Tibial nerve (tissue), 4 donors: Measurements from ENCODE around the gene COL25A1. TPM values are rescaled to one million over a fixed set of nuclear protein-coding genes. Genes with fewer than 3 reads are reported as not detected.
"Not testable (repeated sequence)": the region's sequence is repeated elsewhere in the genome, so short reads cannot be mapped to it uniquely, and the experiment has no call there.

ENCODE experiments used
- DNase-seq, 2 donors: peaks; one replicate each; pipeline ENCODE4 v3.0.0-alpha.2; 2019; ENCODE audit warnings: low spot score in 2 of 2
- H3K27ac ChIP-seq, 4 donors: fragments of 200-600 bp; sonication (generic) in 3 of 4; one replicate each; pipeline ENCODE4 v1.5.1; 2017 to 2019; ENCODE audit warnings: mild to moderate bottlenecking in 1 of 4
- H3K27me3 ChIP-seq, 2 donors: fragments of 200-600 bp; sonication (generic) in 1 of 2; one replicate each; pipeline versions ENCODE4 v1.5.1 to v1.6.0; 2017 to 2019
- H3K36me3 ChIP-seq, 3 donors: fragments of 200-600 bp; sonication (generic); one replicate each; pipeline ENCODE4 v1.5.1; 2018 to 2019
- H3K4me1 ChIP-seq, 4 donors: fragments of 200-600 bp; sonication (generic) in 3 of 4; one replicate each; pipeline ENCODE4 v1.5.1; 2017 to 2019
- H3K4me3 ChIP-seq, 4 donors: fragments of 200-600 bp; sonication (generic) in 3 of 4; one replicate each; pipeline ENCODE4 v1.5.1; 2017 to 2019; ENCODE audit warnings: mild to moderate bottlenecking in 1 of 4, moderate library complexity in 1 of 4
- H3K9me3 ChIP-seq, 4 donors: fragments of 200-600 bp; sonication (generic) in 3 of 4; one replicate each; pipeline ENCODE4 v1.5.1; 2017 to 2019
- CTCF ChIP-seq, 5 experiments: fragments of 200-600 bp in 3 of 5; fragments of 450-650 bp in 2 of 5; sonication (generic) in 3 of 5; IDR thresholded peaks; one replicate each; pipeline ENCODE4 v1.5.1; 2016 to 2019; ENCODE audit warnings: antibody characterized with exemption in 5 of 5, mild to moderate bottlenecking in 3 of 5, moderate library complexity in 2 of 5
- EP300 ChIP-seq, 2 donors: sonication (generic); formaldehyde crosslinking; IDR thresholded peaks; one replicate each; pipeline ENCODE4 v1.6.1; 2017; ENCODE audit warnings: antibody characterized with exemption in 2 of 2, mild to moderate bottlenecking in 1 of 2
- POLR2A ChIP-seq, 2 donors: fragments of 450-650 bp; IDR thresholded peaks; one replicate each; pipeline ENCODE4 v1.6.1; 2017; ENCODE audit warnings: antibody characterized with exemption in 2 of 2, mild to moderate bottlenecking in 2 of 2, moderate library complexity in 2 of 2
- WGBS, 2 donors: methylation state at CpG; one replicate each; pipeline ENCODE4 v1.1.5; 2018; 5-methylcytosine and 5-hydroxymethylcytosine counted together
- total RNA-seq, 4 donors: library from RNA; depleted of rRNA; stranded (reverse); fragments of >200 nt; gene quantifications; one replicate each; pipeline ENCODE4 v1.1.0, GENCODE V29; 2016

COL25A1 gene
- total RNA-seq, 4 donors from 2014 or later: 1.5 to 4.1 (median 2.3) TPM

- no peak for DNase-seq
- 83 to 85% methylated on average over 1 of the region's 1 CpG for WGBS, 2 donors
- no peaks in the 10 kb centered on the region for H3K36me3 ChIP-seq
- no peak overlapping the region for H3K27ac ChIP-seq
- TF ChIP-seq CTCF (IDR thresholded peaks at IDR 0.05) (no peak), EP300 (IDR thresholded peaks at IDR 0.05) (no peak), POLR2A (IDR thresholded peaks at IDR 0.05) (no peak)
- no peaks in the 10 kb centered on the region for H3K4me1 ChIP-seq
- H3K4me3 ChIP-seq: no peak overlapping the region
- H3K27me3 ChIP-seq: no peaks in the 10 kb centered on the region
- H3K9me3 ChIP-seq: peaks cover 0 to 10% (median 0%) of the 10 kb centered on the region in 4 donors
Measured at GRCh38 chr4:109147135-109147534, 155.3 kb downstream of the COL25A1 start.

- Histone ChIP-seq H3K4me1 (no peaks in the 10 kb centered on the region), H3K4me3 (no peak overlapping the region), H3K36me3 (no peaks in the 10 kb centered on the region), H3K27ac (no peak overlapping the region), H3K27me3 (no peaks in the 10 kb centered on the region), H3K9me3 (peaks cover 0 to 15% (median 0%) of the 10 kb centered on the region in 4 donors)
- no peak for TF ChIP-seq POLR2A (IDR thresholded peaks at IDR 0.05)
- no peak for DNase-seq
- 57 to 64% methylated on average over 1 of the region's 1 CpG for WGBS, 2 donors
Measured at GRCh38 chr4:109146499-109146898, 156.0 kb downstream of the COL25A1 start.

- H3K27ac ChIP-seq, H3K27me3 ChIP-seq, H3K4me3 ChIP-seq, H3K36me3 ChIP-seq, DNase-seq, H3K4me1 ChIP-seq: not testable (repeated sequence)
- H3K9me3 ChIP-seq: peaks cover 0 to 18% (median 0%) of the 10 kb centered on the region in 4 donors
- 98 to 100% methylated on average over 2 of the region's 2 CpGs for WGBS, 2 donors
Measured at GRCh38 chr4:109138125-109138524, 164.3 kb downstream of the COL25A1 start.

- Histone ChIP-seq H3K36me3 (no peaks in the 10 kb centered on the region), H3K4me1 (no peaks in the 10 kb centered on the region), H3K27ac (no peak overlapping the region), H3K27me3 (no peaks in the 10 kb centered on the region), H3K4me3 (no peak overlapping the region), H3K9me3 (no peaks in the 10 kb centered on the region)
- no peak for DNase-seq
- TF ChIP-seq EP300 (IDR thresholded peaks at IDR 0.05) (no peak), CTCF (IDR thresholded peaks at IDR 0.05) (no peak), POLR2A (IDR thresholded peaks at IDR 0.05) (no peak)
Measured at GRCh38 chr4:109134921-109135320, 167.5 kb downstream of the COL25A1 start.

- WGBS, 2 donors: 93 to 97% methylated on average over 2 of the region's 2 CpGs
- Histone ChIP-seq H3K27ac (no peak overlapping the region), H3K4me3 (no peak overlapping the region), H3K4me1 (no peaks in the 10 kb centered on the region), H3K27me3 (no peaks in the 10 kb centered on the region), H3K36me3 (no peaks in the 10 kb centered on the region), H3K9me3 (no peaks in the 10 kb centered on the region)
- TF ChIP-seq CTCF (IDR thresholded peaks at IDR 0.05) (no peak), EP300 (IDR thresholded peaks at IDR 0.05) (no peak), POLR2A (IDR thresholded peaks at IDR 0.05) (no peak)
- no peak for DNase-seq
Measured at GRCh38 chr4:109134268-109134667, 168.2 kb downstream of the COL25A1 start.

- 91 to 92% methylated on average over 6 of the region's 6 CpGs for WGBS, 2 donors
- no peak overlapping the region for H3K4me3 ChIP-seq
- no peak for DNase-seq
- H3K27ac ChIP-seq: no peak overlapping the region
- H3K9me3 ChIP-seq: no peaks in the 10 kb centered on the region
- no peaks in the 10 kb centered on the region for H3K27me3 ChIP-seq
- TF ChIP-seq CTCF (IDR thresholded peaks at IDR 0.05) (no peak), EP300 (IDR thresholded peaks at IDR 0.05) (no peak), POLR2A (IDR thresholded peaks at IDR 0.05) (no peak)
- H3K4me1 ChIP-seq: no peaks in the 10 kb centered on the region
- no peaks in the 10 kb centered on the region for H3K36me3 ChIP-seq
Measured at GRCh38 chr4:109131559-109131958, 170.9 kb downstream of the COL25A1 start.
